Measurements from ENCODE around the gene POLRMT.

The POLRMT gene

GRCh38 chr19:581399-582111 lies 51.8 kb downstream of the POLRMT start:
- peaks cover 37% of the 10 kb centered on the region for H3K36me3 Mint-ChIP-seq (ENCODE audit: insufficient read depth)
- no peaks in the 10 kb centered on the region for H3K9me3 Mint-ChIP-seq
- DNase-seq (no peak), ATAC-seq (replicated peaks) (no peak)
- H3K4me1 Mint-ChIP-seq (ENCODE audit: low read depth in 2 of 2), result peaks cover 8 to 10% of the 10 kb centered on the region in 2 donors
- no peaks in the 10 kb centered on the region for H3K27me3 Mint-ChIP-seq
- no peak overlapping the region for H3K4me3 Mint-ChIP-seq
- no peak overlapping the region for H3K27ac Mint-ChIP-seq

DNA sequence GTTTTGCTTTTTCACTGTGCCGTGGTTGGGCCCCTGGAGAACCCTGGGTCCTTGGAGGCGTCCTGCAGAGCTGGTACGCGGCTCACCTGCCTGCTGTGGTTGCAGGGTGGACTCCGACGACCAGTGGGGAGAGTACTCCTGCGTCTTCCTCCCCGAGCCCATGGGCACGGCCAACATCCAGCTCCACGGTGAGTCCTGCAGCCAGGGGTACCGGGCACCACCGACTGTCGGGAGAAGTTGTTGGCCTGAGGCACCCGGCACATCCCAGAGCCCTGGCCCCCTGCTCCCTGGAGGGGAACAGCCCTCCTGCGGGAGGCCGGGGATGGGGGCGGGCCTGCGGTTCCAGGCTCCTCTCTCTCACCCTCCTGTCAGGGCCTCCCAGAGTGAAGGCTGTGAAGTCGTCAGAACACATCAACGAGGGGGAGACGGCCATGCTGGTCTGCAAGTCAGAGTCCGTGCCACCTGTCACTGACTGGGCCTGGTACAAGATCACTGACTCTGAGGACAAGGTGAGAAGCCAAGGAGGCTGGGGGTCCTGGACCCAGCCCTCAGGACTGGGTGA lies 53.0 kb downstream of the POLRMT start:
- no peaks in the 10 kb centered on the region for H3K27me3 Mint-ChIP-seq
- H3K9me3 Mint-ChIP-seq, result no peaks in the 10 kb centered on the region
- H3K27ac Mint-ChIP-seq, result peak overlapping the region in 1 of 2 donors; percentile 49
- H3K36me3 Mint-ChIP-seq (ENCODE audit: insufficient read depth), result peaks cover 41% of the 10 kb centered on the region
- ATAC-seq (replicated peaks) (no peak), DNase-seq (no peak)
- no peak overlapping the region for H3K4me3 Mint-ChIP-seq
- H3K4me1 Mint-ChIP-seq (ENCODE audit: low read depth in 2 of 2), result peaks cover 8 to 17% of the 10 kb centered on the region in 2 donors

DNA sequence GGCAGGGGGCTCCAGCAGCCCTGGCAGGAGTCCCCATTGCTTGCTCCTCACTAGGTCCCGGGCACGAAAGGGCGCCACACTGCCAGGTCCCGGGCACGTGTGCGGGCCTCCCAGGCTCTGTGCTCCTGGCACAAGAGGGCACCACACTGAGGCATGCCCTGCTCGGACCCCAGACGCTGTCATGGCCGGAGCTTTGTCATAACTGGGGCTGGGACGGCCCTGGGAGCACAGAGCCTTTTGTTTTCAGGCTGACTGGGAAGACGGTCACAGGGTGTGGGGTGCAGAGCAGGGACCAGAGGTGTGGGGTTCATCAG lies 53.5 kb downstream of the POLRMT start:
- ATAC-seq (replicated peaks) (no peak), DNase-seq (no peak)
- Mint-ChIP-seq H3K36me3 (ENCODE audit: insufficient read depth) (peaks cover 36% of the 10 kb centered on the region), H3K4me1 (ENCODE audit: low read depth in 2 of 2) (peaks cover 12 to 22% of the 10 kb centered on the region in 2 donors), H3K4me3 (no peak overlapping the region), H3K9me3 (no peaks in the 10 kb centered on the region), H3K27me3 (no peaks in the 10 kb centered on the region), H3K27ac (peak overlapping the region in 1 of 2 donors; percentile 49)

GRCh38 chr19:579111-579841 lies 54.1 kb downstream of the POLRMT start:
- Mint-ChIP-seq H3K27me3 (no peaks in the 10 kb centered on the region), H3K4me1 (ENCODE audit: low read depth in 2 of 2) (peaks cover 15 to 27% of the 10 kb centered on the region in 2 donors), H3K27ac (peak overlapping the region in 1 of 2 donors; percentile 49), H3K4me3 (no peak overlapping the region), H3K9me3 (no peaks in the 10 kb centered on the region), H3K36me3 (ENCODE audit: insufficient read depth) (peaks cover 35% of the 10 kb centered on the region)
- no peak for DNase-seq
- no peak for ATAC-seq (replicated peaks)

- ATAC-seq (replicated peaks) (no peak), DNase-seq (no peak)
- H3K9me3 Mint-ChIP-seq, result no peaks in the 10 kb centered on the region
- H3K27ac Mint-ChIP-seq, result no peak overlapping the region
- H3K4me1 Mint-ChIP-seq (ENCODE audit: low read depth in 2 of 2), result peaks cover 18 to 29% of the 10 kb centered on the region in 2 donors
- peaks cover 29% of the 10 kb centered on the region for H3K36me3 Mint-ChIP-seq (ENCODE audit: insufficient read depth)
- H3K4me3 Mint-ChIP-seq, result no peak overlapping the region
- no peaks in the 10 kb centered on the region for H3K27me3 Mint-ChIP-seq
Observed at GRCh38 chr19:577439-578392, 55.6 kb downstream of the POLRMT start.

DNA sequence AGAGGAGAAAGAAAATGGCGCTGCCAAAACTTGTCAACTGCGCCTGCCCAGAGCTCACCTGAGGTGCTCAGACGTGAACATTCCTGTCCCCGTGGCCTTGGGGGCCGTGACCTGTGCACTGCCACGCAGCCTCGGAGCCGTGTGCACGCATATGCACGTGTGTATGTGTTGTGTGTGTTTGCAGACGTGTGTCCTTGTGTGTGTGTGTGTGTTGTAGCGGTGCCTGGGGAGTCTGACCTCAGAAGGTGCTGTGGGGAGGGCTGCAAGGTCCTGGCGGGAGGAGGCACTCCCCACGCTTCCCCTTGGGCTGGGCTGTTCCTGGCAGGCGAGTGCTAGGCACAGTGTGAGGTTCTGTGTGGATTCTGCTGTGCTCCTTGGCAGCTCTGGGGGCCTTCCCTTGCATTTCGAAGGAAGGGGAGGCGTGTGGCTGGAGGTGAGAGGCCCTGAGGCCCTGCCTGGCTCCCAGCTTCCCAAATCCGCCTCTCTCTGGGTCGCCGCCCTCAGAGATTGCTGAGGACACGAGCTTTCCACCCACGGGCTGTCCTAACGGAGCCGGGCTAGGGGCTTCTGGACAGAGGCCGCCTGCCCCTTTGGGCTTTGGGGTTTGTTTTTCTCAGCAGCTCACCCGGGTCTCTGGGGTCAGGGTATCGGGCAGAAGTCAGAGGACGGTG lies 56.4 kb downstream of the POLRMT start:
- Mint-ChIP-seq H3K27me3 (no peaks in the 10 kb centered on the region), H3K4me3 (no peak overlapping the region), H3K4me1 (ENCODE audit: low read depth in 2 of 2) (peaks cover 25 to 32% of the 10 kb centered on the region in 2 donors), H3K27ac (peak overlapping the region in 1 of 2 donors; percentile 41), H3K9me3 (no peaks in the 10 kb centered on the region), H3K36me3 (ENCODE audit: insufficient read depth) (peaks cover 29% of the 10 kb centered on the region)
- DNase-seq (no peak), ATAC-seq (replicated peaks) (no peak)

DNA sequence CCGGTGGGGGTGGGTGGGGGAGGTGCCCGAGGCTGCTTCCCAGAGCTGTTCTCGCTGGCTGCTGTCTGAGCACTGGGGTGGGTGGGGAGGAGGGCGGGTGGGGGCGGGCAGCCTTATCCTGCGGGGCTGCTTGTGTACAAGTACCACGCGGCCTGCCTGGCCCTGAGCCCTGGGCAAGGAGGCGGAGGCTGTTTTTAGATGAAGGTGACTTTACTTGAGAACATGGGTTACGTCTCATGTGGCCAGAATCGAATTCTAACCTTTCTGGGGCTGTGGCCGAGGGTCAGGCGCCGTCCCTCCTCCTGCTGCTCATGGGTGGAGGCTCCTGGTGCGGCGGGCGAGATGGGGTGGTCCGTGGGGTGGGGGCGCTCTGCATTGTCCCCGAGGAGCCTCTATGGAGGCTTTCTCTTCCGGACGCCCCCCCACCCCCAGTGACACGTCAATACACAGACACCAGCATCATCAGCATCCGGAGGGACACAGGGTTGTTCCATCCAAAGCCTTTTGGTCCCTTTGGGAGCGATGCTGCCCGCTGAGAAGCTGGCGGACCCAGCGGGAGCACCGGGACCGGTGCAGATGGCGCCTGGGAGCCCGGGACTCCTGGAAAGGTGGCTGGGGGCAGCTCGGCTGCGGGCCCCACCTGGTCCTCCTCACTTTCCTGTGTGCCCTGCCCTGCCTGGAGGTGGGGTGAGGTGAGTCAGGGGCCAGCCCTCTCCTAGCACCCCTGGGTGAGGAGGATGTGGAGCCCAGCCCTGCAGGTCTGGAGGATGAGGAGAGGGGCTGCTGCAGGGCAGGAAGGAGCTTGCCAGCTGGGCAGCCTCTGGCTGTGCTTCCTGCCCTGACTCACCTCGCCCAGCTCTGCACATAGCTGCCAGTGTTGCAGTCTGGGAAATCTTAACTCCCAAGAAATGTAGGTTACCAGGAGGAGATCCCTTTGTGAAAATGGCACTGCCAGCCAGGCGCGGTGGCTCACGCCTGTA lies 57.5 kb downstream of the POLRMT start:
- H3K27me3 Mint-ChIP-seq, result no peaks in the 10 kb centered on the region
- peak overlapping the region in 1 of 2 donors; percentile 41 for H3K27ac Mint-ChIP-seq
- H3K9me3 Mint-ChIP-seq, result no peaks in the 10 kb centered on the region
- no peak for DNase-seq
- H3K36me3 Mint-ChIP-seq (ENCODE audit: insufficient read depth), result peaks cover 36% of the 10 kb centered on the region
- peak overlapping the region in 1 of 2 donors; percentile 92 for H3K4me3 Mint-ChIP-seq
- no peak for ATAC-seq (replicated peaks)
- H3K4me1 Mint-ChIP-seq (ENCODE audit: low read depth in 2 of 2), result peaks cover 33 to 39% of the 10 kb centered on the region in 2 donors

GRCh38 chr19:574658-575526 lies 58.4 kb downstream of the POLRMT start:
- Mint-ChIP-seq H3K27ac (peak overlapping the region; percentile 28 to 41), H3K9me3 (no peaks in the 10 kb centered on the region), H3K36me3 (ENCODE audit: insufficient read depth) (peaks cover 37% of the 10 kb centered on the region), H3K4me1 (ENCODE audit: low read depth in 2 of 2) (peaks cover 34 to 40% of the 10 kb centered on the region in 2 donors), H3K4me3 (peak overlapping the region; percentile 92), H3K27me3 (no peaks in the 10 kb centered on the region)
- DNase-seq, result no peak
- no peak for ATAC-seq (replicated peaks)

GRCh38 chr19:573519-573825 lies 59.9 kb downstream of the POLRMT start:
- no peak for DNase-seq
- Mint-ChIP-seq H3K9me3 (no peaks in the 10 kb centered on the region), H3K4me1 (ENCODE audit: low read depth in 2 of 2) (peaks cover 33 to 40% of the 10 kb centered on the region in 2 donors), H3K36me3 (ENCODE audit: insufficient read depth) (peaks cover 37% of the 10 kb centered on the region), H3K27ac (peak overlapping the region; percentile 85 to 92), H3K27me3 (no peaks in the 10 kb centered on the region), H3K4me3 (peak overlapping the region; percentile 92)
- ATAC-seq (replicated peaks), result no peak

- H3K27ac Mint-ChIP-seq, result peak overlapping the region; percentile 92
- no peak for DNase-seq
- ATAC-seq (replicated peaks), result no peak
- H3K4me3 Mint-ChIP-seq, result peak overlapping the region; percentile 92
- no peaks in the 10 kb centered on the region for H3K27me3 Mint-ChIP-seq
- no peaks in the 10 kb centered on the region for H3K9me3 Mint-ChIP-seq
- H3K36me3 Mint-ChIP-seq (ENCODE audit: insufficient read depth), result peaks cover 38% of the 10 kb centered on the region
- peaks cover 30 to 40% of the 10 kb centered on the region in 2 donors for H3K4me1 Mint-ChIP-seq (ENCODE audit: low read depth in 2 of 2)
Observed at GRCh38 chr19:572743-573518, 60.4 kb downstream of the POLRMT start.

Measured in effector memory CD8-positive, alpha-beta T cell (primary cell).